Thyroid gland (tissue), 4 donors: ENCODE data around the gene TAF8. TPM values are rescaled to one million over a fixed set of nuclear protein-coding genes. Genes with fewer than 3 reads are reported as not detected.
A peak's percentile ranks its signal among the peaks of the same experiment; 100 is the strongest.

Source experiments
- DNase-seq, 2 donors: peaks; one replicate each; pipeline ENCODE4 v3.0.0-alpha.2; 2019
- H3K27ac ChIP-seq, 3 donors: fragments of 200-600 bp; sonication (generic); 1 replicate in 2 of 3; 2 replicates in 1 of 3; pipeline ENCODE4 v1.5.1; 2016 to 2019; ENCODE audit warnings: mild to moderate bottlenecking in 1 of 3, moderate library complexity in 1 of 3
- H3K27me3 ChIP-seq: fragments of 200-600 bp; sonication (generic); one replicate; pipeline ENCODE4 v1.5.1; 2019
- H3K36me3 ChIP-seq, 2 donors: fragments of 200-600 bp; sonication (generic); one replicate each; pipeline ENCODE4 v1.5.1; 2016 to 2019
- H3K4me1 ChIP-seq, 2 donors: fragments of 200-600 bp; sonication (generic); one replicate each; pipeline ENCODE4 v1.5.1; 2017 to 2019
- H3K4me3 ChIP-seq, 3 donors: fragments of 200-600 bp; sonication (generic); replicated peaks in 1 of 3; 1 replicate in 2 of 3; 2 replicates in 1 of 3; pipeline ENCODE4 v1.5.1; 2016; ENCODE audit warnings: mild to moderate bottlenecking in 1 of 3
- H3K9me3 ChIP-seq: fragments of 200-600 bp; sonication (generic); one replicate; pipeline ENCODE4 v1.5.1; 2017
- CTCF ChIP-seq, 6 experiments: fragments of 200-600 bp in 3 of 6; fragments of 450-650 bp in 3 of 6; sonication (generic) in 3 of 6; IDR thresholded peaks; one replicate each; pipeline ENCODE4 v1.5.1; 2016 to 2019; ENCODE audit warnings: antibody characterized with exemption in 6 of 6, mild to moderate bottlenecking in 2 of 6, inconsistent platforms in 1 of 6, moderate library complexity in 1 of 6
- POLR2A ChIP-seq, 2 donors: fragments of 450-650 bp; IDR thresholded peaks; one replicate each; pipeline ENCODE4 v1.6.1; 2017; ENCODE audit warnings: antibody characterized with exemption in 2 of 2, mild to moderate bottlenecking in 2 of 2, moderate library complexity in 1 of 2
- WGBS, 2 donors: methylation state at CpG; one replicate each; pipeline ENCODE4 v1.1.5; 2017; 5-methylcytosine and 5-hydroxymethylcytosine counted together
- intact Hi-C: fragments of 100-400 bp; cut with DNase I; formaldehyde crosslinking; loops from one replicate; pipeline ENCODE4 v1.15.1; 2023
- total RNA-seq, 4 donors: library from RNA; depleted of rRNA; stranded (reverse); fragments of >200 nt; gene quantifications; one replicate each; pipeline ENCODE4 v1.2.3, GENCODE V29; 2016

Gene TAF8
- total RNA-seq, 4 donors from 2014 or later: 52.0 to 131 (median 72.2) TPM

DNA sequence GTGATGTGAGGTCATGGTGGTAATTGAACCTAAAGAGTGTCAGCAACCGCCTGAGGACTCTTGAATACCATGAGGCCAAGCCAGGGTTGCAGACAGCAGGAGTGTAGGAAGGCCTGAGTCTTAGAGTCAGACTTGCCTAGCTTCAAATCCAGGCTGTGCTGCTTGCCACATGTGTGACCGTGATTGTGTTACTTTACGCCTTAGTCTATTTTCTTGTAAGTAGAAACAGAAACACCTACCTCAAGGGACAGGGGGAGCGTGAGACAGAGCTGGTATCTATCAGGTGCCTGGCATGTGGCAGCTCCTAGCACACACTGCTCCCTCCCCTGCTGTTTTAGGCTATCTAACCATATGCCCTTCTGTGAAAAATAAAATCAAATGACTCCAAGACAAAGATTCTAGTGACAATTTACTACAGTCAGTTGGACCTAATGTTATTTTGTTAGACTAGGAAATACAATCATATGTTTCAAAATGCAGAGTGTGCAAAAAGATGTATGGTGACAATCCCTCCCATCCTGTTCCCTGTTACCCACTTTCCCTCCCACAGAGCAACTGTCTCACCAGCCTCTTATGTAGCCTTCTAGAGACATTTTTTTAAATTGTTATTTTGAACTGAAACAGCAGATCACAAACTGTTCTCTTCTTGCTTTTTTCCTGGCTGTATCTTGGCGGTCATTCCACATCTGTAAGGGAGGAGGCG lies 21.7 kb downstream of the TAF8 start:
- intact Hi-C loops: no loop called here
- TF ChIP-seq CTCF (IDR thresholded peaks at IDR 0.05): no peak
- TF ChIP-seq POLR2A (IDR thresholded peaks at IDR 0.05): no peak
- Histone ChIP-seq H3K36me3 (peaks cover 39 to 58% of the 10 kb centered on the region in 2 donors), H3K4me3 (no peak overlapping the region), H3K27ac (no peak overlapping the region), H3K4me1 (peaks cover 15% of the 10 kb centered on the region in 2 donors), H3K9me3 (no peaks in the 10 kb centered on the region), H3K27me3 (no peaks in the 10 kb centered on the region)
- 70 to 75% methylated on average over 6 of the region's 6 CpGs for WGBS, 2 donors
- DNase-seq: no peak

DNA sequence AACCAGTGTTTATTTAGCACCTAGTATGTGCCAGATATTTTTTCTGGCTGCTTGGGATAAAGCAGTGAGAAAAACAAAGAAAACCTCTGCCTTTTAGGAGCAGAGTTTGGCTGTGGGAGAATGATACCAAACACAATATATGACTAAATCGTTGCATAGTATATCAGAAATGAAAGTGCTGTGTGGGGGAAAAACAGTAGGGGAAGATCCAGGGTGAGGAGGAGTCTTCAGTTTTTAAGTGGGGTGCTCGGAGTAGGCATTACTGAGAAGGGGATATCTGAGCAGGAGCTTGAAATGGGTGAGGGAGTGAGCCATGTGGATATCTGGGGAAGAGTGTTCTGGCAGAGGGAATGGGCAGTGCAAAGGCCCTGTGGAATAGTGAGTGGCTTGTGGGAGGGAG lies 23.0 kb downstream of the TAF8 start:
- intact Hi-C loops: no loop called here
- WGBS, 2 donors: 84 to 96% methylated on average over 2 of the region's 2 CpGs
- H3K36me3 ChIP-seq: peaks cover 38 to 52% of the 10 kb centered on the region in 2 donors

GRCh38 chr6:42075159-42075838 lies 25.0 kb downstream of the TAF8 start:
- no peaks in the 10 kb centered on the region for H3K9me3 ChIP-seq
- peaks cover 15% of the 10 kb centered on the region in 2 donors for H3K4me1 ChIP-seq
- no peak overlapping the region for H3K4me3 ChIP-seq
- 15 to 22% methylated on average over 6 to 7 of the region's 7 CpGs for WGBS, 2 donors
- TF ChIP-seq CTCF (IDR thresholded peaks at IDR 0.05) (peak; percentile 54 to 98 (median 90)), POLR2A (IDR thresholded peaks at IDR 0.05) (no peak)
- peak overlapping the region; percentile 73 to 78 (median 77) for H3K27ac ChIP-seq
- intact Hi-C loops: loop anchor here (5.0 kb wide), 2 partner anchors 87 to 137 kb away; no protein-coding TSS in a partner anchor
- peaks cover 24 to 33% of the 10 kb centered on the region in 2 donors for H3K36me3 ChIP-seq
- no peaks in the 10 kb centered on the region for H3K27me3 ChIP-seq
- DNase-seq: peak; percentile 94 to 97

More for the DNA sequence above, 23.0 kb downstream of the TAF8 start:
- TF ChIP-seq CTCF (IDR thresholded peaks at IDR 0.05) (no peak), POLR2A (IDR thresholded peaks at IDR 0.05) (no peak)
- peak overlapping the region in 2 of 3 donors; percentile 22 to 73 for H3K27ac ChIP-seq
- DNase-seq: no peak
- H3K9me3 ChIP-seq: no peaks in the 10 kb centered on the region
- no peak overlapping the region for H3K4me3 ChIP-seq
- no peaks in the 10 kb centered on the region for H3K27me3 ChIP-seq
- H3K4me1 ChIP-seq: peaks cover 15% of the 10 kb centered on the region in 2 donors

GRCh38 chr6:42078386-42078785 lies 28.1 kb downstream of the TAF8 start:
- H3K4me1 ChIP-seq: peaks cover 19% of the 10 kb centered on the region in 2 donors
- WGBS, 2 donors: 85 to 88% methylated on average over 11 of the region's 11 CpGs
- no peak for DNase-seq
- H3K4me3 ChIP-seq: no peak overlapping the region
- H3K27ac ChIP-seq: no peak overlapping the region
- intact Hi-C loops: loop anchor here (5.0 kb wide), 2 partner anchors 84 to 134 kb away; no protein-coding TSS in a partner anchor
- H3K27me3 ChIP-seq: no peaks in the 10 kb centered on the region
- H3K36me3 ChIP-seq: peaks cover 13 to 16% of the 10 kb centered on the region in 2 donors
- TF ChIP-seq CTCF (IDR thresholded peaks at IDR 0.05): no peak
- no peak for TF ChIP-seq POLR2A (IDR thresholded peaks at IDR 0.05)
- no peaks in the 10 kb centered on the region for H3K9me3 ChIP-seq
